HFF-Myc (cell line): ENCODE measurements around the gene EPSTI1.
A peak's percentile ranks its signal among the peaks of the same experiment; 100 is the strongest.

Experiments
- DNase-seq: peaks from one replicate; pipeline ENCODE4 v3.0.0-alpha.2; 2011; ENCODE audit warnings: low read depth; ENCODE audit errors: extremely low read depth
- H3K4me3 ChIP-seq: replicated peaks from 2 replicates; pipeline ENCODE4 v1.5.1; 2011; ENCODE audit warnings: low read depth, mild to moderate bottlenecking, control low read depth, low read length
- CTCF ChIP-seq: IDR thresholded peaks from 2 replicates; pipeline ENCODE4 v1.5.1; 2012; ENCODE audit warnings: mild to moderate bottlenecking, low read depth, low read length, control low read depth; ENCODE audit errors: missing control alignments

EPSTI1 gene

GRCh38 chr13:43031881-43032280, 39.8 kb upstream of the EPSTI1 start:
- H3K4me3 ChIP-seq, result no peak overlapping the region
- TF ChIP-seq CTCF, result no peak
- no peak for DNase-seq

GRCh38 chr13:43030548-43030947, 38.5 kb upstream of the EPSTI1 start:
- DNase-seq, result no peak
- TF ChIP-seq CTCF, result no peak
- H3K4me3 ChIP-seq, result no peak overlapping the region

DNA sequence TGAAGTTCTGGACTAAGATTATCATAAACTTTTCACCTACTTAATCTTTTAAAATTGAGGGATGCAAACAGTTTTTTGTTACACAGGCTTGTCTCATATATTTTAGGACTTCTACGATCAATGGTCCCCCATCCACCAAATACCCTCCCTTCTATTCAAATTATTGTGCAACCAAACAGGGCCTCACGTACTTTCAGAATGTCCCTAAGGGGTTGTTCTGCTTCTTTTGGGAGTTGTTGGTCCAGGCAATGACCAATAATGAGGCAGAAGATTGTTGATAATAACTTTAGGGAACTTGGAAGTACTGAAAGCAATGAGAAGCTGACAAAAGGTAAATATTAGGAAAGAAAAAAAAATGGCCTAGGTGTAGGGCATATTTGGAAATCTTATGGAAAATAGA, 34.2 kb upstream of the EPSTI1 start:
- no peak for TF ChIP-seq CTCF
- no peak for DNase-seq
- no peak overlapping the region for H3K4me3 ChIP-seq

DNA sequence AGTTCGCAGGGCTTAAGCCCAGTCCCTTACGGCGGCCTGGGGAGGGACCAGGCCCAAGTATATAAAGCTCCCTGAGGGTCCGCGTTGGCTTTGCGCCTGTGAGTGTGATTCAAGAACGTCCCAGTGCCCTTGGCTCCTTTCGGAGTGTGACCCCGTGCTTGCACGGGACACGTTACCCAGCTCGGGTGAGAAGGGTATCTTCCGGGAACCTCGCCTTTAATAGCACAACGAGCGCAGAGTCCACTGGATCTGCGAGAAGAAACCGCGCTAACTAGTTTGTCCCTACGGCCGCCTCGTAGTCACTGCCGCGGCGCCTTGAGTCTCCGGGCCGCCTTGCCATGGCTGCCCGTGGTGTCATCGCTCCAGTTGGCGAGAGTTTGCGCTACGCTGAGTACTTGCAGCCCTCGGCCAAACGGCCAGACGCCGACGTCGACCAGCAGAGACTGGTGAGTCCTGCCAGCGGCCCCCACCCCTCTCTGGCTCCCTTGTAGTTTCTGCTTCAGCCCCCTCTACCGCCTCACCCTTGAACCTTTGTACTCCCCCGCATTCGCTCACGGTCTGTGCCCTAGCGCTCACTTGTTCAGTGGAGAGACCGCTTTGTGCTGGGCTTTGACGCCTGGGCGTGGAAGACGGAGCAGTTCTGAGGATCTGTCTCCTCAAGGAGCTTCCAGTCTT, 31.4 kb upstream of the EPSTI1 start, which contains the start of gene DNAJC15:
Gene DNAJC15 (plus strand): TSS at position 298 of the 675 bp plus-strand sequence. CDS start 41 bp downstream, at position 339.
- H3K4me3 ChIP-seq, result peak within 1 kb of the TSS; percentile 79
- TF ChIP-seq CTCF, result no peak
- DNase-seq, result peak; percentile 52

DNA sequence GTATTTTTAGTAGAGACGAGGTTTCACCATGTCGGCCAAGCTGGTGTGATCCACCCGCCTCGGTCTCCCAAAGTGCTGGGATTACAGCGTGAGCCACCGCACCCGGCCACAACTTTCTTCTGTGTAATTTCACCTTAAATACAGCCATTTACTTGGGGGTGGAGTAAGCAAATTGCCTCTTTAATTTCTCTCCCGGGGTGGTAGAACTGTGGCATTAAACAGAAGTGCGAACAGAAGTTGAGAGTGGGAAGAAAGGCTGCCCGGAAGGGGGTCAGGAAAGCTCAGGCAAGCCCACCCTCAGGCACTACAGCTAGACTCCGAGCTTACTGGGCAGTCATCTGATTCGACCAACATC, 30.9 kb upstream of the EPSTI1 start:
- no peak for TF ChIP-seq CTCF
- peak overlapping the region; percentile 79 for H3K4me3 ChIP-seq
- DNase-seq, result no peak

DNA sequence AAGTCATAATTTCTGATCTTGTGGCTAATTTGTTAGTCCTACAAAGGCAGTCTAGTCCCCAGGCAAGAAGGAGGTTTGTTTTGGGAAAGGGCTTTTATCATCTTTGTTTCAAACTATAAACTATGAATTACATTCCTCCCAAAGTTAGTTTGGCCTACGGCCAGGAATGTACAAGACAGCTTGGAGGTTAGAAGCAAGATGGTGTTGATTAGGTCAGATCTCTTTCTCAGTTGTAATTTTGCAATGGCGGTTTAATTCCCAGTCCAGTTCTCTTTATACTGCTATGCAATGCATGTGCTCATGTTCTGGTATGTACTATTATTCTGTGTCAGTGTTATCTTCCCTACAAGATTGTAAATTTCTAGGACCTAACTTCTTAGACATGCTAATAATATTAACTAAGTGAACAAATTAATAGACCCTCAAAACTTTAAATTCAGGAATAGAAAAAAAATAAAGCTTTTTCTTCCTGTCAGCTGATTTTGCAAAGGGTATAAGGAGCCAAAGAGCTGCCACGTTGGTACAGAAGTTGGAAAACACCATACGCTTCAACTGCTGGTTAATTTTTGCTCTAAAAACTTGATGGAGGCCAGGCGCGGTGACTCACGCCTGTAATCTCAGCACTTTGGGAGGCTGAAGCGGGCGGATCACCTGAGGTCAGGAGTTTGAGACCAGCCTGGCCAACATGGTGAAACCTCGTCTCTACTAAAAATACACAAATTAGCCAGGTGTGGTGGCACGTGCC, 30.1 kb upstream of the EPSTI1 start:
- TF ChIP-seq CTCF, result no peak
- H3K4me3 ChIP-seq, result no peak overlapping the region
- DNase-seq, result no peak
